NCI-H1048 (cell line): ENCODE data around the gene ABCB8.
A peak's percentile ranks its signal among the peaks of the same experiment; 100 is the strongest.
"Not testable (repeated sequence)": the region's sequence is repeated elsewhere in the genome, so short reads cannot be mapped to it uniquely, and the experiment has no call there.

Experiments used
- DNase-seq: peaks from one replicate; lab custom pipeline; 2025; lab: John Stamatoyannopoulos, UW

The ABCB8 gene

DNA sequence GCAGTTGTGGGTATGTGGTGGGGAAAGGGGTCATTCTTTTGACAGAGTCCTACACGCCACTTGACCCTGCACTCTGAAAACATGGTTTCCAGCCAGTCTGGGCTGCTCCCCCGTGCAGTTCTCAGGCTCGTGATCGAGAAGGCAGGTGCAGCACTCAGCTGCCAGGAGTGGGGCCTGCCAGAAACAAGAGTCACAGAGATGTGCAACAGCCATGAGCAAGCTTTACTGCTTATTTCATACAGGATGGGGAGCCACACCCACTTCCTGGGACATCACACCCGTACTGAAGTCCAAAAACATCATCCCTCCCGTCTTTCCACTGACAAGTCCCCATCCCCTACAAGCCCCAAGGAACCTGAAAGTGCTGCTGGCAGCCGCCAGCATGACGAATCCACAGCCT is 13.3 kb upstream of the ABCB8 start:
- DNase-seq = no peak

DNA sequence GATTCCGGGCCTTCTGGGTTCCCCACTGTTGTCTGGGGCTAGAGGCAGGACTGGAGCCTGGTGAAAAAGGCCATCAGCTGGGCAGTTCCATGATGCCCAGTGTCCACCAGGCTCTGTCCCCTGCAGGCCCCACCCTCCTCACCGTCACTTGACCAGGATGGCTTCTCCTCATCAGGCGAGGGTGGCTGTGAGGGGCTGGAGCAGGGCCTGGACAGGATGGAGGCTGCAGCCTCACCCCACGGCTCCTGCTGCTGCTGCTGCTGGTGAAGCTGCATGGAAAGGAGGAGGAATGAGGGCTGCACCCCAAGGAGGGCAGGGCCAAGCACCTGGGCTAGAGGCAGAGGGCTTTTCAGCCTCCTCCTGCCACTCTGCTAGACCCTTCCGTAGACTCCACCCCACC is 12.3 kb upstream of the ABCB8 start:
- DNase-seq = no peak

DNA sequence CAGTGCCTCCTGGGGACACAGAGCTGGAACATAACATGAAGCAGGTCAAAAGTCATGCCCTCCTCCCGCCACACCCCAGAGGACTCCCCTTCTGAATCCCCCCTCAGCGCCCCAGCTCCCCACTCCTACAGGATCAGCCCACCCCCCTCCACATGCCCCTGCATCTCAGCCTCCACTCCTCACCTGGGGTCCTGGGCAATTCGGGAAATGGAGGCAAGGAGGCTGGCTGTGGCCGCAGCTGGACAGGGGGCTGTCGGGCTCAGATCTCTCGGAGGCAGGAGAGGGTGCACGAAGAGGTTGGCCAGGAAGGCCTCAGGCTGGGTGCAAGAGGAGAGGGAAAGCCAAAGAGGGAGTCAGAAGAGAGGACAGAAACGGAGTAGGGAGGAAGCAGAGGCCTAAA is 11.7 kb upstream of the ABCB8 start:
- no peak for DNase-seq

DNA sequence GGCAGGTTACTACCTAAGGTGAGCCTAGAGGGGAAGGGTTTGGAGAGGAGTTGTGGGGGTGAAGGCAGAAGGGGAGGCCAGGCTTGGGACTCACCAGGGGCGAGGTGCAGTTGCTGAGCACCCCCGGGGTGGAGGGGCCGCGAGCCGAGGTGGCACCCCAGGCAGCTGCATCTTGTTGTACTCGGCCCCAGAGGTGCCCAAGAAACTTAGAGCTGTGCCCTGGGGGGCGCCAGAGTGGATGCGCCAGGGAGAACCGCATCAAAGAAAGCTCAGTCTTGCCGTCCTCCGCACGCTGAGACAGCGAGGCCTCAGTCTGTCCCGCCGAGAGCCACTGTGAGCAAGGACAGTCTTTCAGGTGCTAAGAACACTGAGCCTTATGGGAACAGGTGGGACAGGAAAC is 11.3 kb upstream of the ABCB8 start:
- no peak for DNase-seq

DNA sequence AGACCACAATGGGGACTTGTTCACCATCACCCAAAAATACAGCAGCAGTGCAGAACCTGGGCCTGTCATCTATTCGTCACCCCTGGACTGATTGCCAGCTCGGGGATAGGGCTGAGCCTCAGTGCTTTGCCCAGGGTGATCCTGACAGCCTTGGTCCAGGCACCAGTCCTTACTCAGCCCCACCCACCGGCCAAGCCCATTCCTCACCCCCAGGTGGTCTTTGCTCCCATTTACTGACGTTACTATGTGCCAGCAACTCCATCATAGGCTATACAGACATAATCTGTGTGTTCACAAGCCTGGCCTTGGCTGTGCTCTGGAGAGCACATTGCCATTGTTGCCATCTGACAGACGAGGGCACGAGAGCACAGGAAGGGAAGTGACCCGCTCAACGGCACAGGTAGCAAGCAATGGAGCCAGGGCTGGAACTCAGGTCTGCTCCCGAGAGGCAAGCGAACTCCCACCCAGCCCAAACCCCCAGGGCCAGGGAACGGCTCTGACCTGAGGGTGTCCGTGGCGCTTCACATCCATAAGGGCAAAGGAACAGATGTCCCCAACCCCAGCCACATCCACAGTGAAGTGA is 10.8 kb upstream of the ABCB8 start:
- DNase-seq = no peak

DNA sequence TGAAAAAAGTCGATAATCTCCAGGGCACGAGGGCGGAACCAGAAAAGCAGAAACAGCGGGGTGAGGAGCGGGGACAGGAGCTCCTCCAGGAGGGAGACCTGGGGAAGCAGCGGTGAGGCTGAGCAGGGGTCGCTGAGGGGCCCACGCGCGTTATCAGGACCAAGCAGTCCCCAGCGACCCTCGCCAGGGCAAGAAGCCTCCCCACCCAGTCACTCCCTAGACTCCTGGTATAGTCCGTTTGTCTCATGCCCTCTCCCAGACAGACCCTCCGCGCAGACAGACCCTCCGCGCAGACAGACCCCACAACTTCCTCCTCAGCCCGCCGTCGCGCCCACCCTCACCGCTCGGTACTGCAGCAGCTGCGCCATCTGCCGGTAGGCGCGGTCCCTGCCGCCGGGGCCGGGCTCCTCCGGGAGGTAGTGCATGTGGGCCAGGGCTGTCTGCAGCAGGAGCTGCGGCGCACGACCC is 10.3 kb upstream of the ABCB8 start:
- peak; percentile 27 for DNase-seq

DNA sequence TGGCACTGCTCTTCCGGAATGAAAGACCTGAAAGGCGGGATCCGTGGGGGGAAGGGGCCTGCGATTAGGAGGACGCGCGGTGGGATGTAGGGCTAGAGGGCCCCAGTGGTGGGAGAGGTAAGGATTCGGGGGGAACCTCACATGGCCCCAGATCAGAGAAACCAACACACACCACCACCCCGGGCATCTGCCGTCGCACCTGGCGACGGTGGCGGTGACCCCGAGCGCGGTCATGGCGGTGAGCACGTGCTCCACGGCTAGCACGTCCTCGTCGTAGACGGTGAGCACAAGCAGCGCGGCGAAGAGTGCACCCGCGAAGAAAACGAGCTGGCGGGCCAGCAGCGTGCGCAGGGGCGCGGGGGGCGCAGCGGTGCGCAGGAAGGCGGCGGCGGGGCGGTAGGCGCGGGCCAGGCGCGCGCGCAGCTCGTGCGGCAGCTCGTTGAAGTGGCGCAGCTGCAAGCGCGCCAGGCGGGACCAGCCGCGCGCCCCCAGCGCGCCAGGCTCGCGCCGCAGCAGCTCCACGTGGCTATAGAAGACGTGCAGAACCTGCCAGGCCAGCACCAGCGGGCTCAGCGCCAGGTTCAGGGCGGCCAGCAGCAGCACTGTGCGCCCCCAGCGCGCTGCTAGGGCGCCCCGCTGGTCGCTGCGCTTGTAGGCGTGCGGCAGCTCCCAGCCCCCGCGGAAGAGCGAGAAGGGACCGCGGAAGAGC is 9.7 kb upstream of the ABCB8 start:
- DNase-seq = no peak

DNA sequence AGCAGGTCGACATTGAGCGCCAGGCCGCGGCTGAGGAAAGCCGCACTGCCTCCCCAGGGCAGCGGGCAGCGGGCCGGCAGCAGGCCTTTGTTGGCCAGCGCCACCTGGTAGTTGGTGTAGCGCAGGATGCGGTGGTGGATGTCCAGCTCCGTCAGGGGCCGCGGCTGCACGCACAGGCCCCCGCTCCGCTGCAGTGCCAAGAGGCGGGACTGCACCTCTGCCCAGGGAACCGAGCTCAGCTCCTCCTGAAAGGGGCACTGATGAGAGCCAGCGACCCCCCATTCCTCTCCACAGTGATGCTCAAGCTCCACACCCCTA is 9.2 kb upstream of the ABCB8 start:
- DNase-seq = no peak

DNA sequence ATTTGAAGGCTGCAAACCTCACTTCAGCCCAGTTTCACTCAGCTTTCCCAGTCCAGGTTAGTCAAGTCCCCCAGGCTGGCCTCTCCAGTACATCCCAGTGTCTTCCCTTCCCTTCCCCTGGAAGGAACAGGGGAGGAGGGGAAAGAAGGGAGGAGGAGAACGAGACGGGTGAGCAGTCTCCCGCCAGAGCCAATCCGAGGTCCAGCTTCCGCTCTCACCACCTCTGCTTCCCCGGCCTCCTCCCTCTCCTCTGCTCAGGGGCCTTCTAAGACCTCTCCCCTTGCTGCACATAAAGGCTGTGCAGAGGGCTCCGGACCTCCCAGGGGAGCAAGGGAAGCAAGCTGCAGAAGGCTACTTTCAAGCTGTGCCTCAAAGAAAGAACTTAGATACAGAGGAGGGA is 8.0 kb upstream of the ABCB8 start:
- DNase-seq = no peak

DNA sequence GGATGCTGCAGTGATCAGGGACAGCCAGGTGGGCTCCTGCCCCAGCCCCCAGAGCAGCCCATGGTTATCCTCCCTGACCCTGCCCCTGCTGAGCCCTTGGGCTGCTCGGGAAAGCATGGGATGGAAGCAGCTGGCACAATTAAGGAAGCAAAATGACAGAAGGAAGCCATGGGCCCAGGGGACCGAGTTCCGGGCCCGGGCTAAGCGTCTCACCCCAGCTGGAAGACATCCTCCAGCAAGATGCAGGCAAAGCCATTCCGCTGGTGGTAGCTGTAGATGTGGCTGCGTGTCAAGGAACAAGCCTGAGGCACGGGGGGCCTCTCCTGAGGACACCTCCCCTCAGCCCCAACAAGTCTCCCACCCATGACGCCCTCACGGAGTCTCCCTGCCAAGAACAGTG is 5.0 kb upstream of the ABCB8 start:
- DNase-seq = no peak

DNA sequence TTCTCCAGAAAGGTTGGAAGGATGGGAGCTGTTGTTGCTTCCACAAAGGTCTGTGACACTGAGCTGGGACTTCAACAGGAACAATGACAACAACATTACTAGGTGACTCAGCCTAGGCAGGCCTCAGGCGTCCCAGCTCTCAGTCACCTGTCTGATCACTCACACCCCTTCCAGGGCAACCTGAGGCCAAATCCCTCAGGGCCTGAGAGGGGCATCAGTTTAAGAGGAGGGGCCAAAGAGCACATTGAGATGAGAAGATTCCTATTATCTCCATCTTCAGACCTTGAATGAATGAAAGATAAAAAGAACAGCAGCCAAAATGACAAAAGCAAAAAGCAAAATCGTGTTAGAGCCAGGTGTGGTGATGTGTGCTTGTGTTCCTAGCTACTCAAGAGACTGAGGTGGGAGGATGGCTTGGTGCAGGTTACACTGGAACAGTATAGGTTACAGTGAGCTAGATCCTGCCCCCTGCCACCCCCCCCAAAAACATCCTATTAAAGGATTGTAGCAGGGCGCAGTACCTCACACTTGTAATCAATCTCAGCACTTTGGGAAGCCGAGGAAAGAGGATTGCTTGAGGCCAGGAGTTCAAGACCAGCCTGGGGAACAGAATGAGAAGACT is 3.7 kb upstream of the ABCB8 start, which contains the start of gene ATG9B:
TSS of gene ATG9B (minus strand) at position 60 of the 622 bp plus-strand sequence. CDS start 71 bp downstream, outside the sequence.
- DNase-seq = no peak

DNA sequence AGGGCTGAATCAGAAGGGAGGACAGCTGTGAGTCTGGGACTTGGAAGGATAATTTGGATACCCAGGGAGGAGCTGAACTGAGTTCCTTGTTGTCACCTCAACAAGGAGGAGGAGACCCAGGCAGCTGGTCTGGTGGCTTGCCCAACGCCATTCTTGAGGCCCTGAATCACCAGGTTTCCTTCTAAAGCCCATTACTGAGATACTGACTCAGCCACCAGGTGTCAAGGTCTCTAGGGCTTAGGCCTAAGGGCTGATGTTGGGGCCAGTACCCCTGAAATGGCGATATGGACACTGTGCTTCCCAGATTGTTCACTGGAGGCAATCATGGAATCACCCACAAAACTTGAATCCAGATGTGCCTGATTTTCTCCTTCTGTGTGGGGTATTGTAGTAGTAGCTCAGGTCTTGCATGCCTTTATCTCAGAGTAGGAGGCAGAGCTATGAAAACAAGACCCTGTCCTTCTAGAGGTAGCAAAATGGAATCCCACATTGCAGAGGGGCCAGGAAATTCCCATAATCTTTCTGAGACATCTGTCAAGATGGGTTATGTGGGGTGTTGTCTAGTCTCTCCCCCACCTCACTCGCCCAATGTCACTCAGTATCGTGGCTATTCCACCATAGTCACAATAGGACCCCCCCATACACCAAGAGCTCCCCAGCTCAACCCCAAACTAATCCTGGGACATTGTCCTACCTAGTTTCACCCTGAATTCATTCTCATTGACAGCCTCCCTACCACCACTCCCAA is 2.2 kb upstream of the ABCB8 start:
- DNase-seq = no peak

DNA sequence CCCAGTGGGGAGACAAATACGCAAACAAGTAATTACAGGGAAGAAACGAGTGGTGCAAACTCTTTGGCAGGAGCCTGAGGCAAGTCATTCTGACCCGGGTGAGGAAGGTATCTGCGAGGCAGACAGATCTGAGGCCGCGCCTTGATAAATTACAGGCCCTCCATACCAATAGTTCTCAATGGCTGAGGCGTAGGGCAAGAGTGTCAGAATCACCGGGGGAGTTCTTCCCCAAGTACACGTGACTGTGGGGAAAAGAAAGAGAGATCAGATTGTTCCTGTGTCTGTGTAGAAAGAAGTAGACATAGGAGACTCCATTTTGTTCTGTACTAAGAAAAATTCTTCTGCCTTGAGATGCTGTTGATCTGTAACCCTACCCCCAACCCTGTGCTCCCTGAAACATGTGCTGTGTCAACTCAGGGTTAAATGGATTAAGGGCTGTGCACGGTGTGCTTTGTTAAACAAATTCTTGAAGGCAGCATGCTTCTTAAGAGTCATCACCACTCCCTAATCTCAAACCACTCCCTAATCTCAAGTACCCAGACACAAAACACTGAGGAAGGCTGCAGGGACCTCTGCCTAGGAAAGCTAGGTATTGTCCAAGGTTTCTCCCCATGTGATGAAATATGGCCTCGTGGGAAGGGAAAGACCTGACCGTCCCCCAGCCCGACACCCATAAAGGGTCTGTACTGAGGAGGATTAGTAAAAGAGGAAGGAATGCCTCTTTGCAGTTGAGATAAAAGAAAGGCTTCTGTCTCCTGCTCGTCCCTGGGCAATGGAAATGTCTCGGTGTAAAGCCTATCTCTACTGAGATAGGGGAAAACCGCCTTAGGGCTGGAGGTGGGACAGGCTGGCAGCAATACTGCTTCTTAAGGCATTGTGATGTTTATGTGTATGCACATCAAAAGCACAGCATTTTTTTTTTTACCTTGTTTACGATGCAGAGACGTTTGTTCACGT is 1.2 kb upstream of the ABCB8 start:
- DNase-seq = not testable (repeated sequence)

DNA sequence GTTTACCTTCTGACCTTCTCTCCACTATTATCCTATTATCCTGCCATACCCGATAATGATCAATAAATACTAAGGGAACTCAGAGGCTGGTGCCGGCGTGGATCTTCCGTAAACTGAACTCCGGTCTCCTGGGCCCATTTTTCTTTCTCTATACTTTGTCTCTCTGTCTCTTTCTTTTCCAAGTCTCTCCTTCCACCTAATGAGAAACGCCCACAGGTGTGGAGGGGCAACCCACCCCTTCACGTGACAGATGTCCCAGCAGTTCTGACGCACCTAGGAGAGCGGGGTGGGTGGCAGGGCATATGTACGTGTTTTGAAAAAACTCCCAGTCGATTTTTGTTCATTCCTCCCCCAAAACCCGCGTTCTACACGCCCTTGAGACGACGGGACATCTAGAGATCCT is 521 bp upstream of the ABCB8 start:
- not testable (repeated sequence) for DNase-seq

DNA sequence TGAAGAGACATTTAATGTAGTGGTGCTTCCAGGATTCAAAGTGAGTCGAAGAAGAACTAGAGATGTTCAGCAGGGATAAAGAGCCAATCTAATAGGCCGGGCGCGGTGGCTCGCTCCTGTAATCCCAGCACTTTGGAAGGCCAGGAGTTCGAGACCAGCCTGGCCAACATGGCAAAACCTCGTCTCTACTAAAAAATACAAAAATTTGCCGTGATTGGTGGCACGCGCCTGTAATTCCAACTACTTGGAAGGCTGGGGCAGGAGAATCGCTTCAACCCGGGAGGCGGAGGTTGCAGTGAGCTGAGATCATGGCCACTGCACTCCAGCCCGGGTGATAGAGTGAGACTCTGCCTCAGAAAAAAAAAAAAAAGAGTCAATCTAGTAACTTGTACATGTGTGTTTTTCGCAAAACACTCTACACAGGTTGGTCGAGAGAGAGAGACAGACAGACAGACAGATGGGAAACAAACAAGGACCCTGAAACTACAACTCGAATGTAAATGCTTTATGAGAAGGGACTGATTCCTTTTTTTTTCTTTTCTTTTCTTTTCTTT is 775 bp downstream of the ABCB8 start:
- no peak for DNase-seq

DNA sequence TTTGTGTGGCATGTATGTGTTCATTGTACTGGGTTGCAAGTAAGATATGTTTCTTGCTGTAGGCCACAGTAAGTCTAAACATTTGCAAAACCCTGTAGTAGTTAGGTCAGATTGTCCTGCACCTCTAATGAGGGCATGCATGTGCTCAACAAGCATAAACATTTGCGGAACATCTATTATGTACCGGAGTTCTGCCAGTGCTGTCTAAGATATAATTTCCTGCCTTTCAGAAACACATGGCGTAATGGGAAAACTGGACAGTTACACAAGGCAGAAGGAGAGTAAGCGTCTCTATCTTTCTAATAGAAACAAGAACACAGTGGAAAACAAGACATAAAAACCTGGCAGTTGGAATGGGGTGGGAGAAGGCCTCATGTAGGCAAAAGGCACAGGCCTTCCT is 2.8 kb downstream of the ABCB8 start:
- DNase-seq = no peak

DNA sequence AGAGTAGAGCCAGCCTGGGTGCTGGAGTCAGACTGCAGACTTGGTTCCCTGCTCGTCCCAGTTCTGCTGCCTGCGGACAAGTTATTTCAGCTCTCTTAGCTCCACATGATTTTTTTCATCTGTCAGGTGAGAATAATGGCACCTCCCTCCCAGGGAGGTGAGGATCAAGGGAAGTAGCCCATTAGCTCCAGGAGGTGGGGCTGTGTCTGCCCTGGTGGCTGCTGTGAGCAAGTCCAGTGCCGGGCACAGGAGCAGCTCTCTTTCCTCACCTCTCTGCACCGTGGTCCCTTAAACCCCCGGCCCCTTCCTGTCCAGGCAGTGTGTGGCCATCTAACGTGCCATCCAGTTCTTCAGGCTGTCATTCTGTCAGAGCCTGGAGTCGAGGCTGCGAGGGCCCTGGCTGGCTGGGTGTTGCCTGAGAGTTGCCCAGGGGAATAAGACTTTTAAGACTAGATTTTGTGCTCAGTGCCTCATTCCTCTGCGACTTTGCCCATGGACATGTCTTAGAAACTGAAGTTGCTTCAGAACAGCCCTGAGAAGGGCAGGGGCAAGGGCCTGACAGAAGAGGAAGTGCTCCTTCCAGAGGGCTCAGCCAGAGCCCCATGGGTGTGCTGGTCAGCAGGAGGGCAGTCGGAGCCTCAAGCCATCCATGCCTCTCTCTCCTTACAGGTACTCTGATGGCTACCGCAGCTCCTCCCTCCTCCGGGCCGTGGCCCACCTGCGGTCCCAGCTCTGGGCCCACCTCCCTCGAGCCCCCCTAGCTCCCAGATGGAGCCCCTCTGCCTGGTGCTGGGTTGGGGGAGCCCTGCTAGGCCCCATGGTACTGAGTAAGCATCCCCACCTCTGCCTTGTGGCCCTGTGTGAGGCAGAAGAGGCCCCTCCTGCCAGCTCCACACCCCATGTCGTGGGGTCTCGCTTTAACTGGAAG is 5.0 kb downstream of the ABCB8 start:
- DNase-seq = no peak

DNA sequence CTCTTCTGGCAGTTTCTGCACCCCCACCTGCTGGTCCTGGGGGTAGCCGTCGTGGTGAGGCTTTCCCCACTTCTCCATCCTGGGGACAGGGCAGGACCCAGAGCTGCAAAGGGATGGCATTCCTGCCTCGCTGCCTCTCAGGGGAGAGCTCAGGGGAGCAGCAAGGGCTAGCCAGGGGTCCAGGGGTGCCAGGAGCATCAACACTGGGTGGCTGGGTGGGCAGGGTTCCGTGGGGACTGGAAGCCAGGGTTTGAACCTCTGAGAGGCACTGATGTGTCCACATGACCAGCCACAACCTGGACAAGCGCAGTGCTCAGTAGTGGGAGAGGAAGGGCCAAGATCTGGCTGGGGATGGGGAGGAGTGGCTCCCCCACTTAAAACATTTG is 5.6 kb downstream of the ABCB8 start:
- DNase-seq = no peak

DNA sequence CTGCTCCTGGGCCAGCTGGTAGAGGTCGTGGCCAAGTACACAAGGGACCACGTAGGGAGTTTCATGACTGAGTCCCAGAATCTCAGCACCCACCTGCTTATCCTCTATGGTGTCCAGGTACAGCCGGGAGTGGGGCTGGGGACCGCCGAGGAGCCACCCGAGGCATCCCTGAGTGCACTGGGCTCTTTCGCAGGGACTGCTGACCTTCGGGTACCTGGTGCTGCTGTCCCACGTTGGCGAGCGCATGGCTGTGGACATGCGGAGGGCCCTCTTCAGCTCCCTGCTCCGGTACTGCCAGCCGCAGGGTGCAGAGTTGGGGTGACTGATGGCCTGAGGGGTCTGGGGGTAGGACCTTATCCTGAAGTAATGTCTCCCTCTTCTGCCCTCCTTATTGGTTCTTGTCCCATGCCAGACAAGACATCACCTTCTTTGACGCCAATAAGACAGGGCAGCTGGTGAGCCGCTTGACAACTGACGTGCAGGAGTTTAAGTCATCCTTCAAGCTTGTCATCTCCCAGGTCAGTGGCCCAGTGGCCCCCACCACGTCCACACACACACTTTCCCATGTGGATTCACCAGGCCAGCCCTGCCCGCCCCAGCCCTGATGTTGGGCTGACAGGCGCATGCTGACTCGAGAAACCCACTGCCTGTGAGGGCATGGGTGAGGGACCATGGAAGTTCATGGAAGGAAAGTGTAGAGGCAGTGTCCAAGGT is 6.2 kb downstream of the ABCB8 start:
- DNase-seq = no peak
